ENCODE measurements around the gene SWAP70. TPM values are rescaled to one million over a fixed set of nuclear protein-coding genes. Genes with fewer than 3 reads are reported as not detected.
"Not testable (repeated sequence)": the region's sequence is repeated elsewhere in the genome, so short reads cannot be mapped to it uniquely, and the experiment has no call there.

The SWAP70 gene
- total RNA-seq, 1 experiment from 2014 or later: 19.9 TPM

DNA sequence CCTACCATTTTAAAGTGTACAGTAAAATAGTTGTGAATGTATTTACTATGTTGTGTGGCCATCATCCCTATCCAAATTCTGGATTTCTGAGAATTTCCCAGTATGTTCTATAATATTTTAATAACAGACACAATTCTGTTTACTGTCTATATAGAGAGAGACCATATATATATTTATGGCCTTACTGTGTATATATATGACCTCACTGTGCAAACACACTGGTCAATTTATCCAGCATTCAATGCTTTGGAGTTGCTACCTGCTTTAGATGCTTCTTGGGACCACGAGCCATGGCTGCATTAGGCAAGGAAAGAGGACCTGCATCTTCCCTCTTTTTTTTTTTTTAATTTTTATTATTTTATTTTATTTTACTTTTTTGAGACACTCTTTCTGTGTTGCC, 40.2 kb downstream of the SWAP70 start:
- Mint-ChIP-seq H3K27me3 (ENCODE audit: unreplicated experiment) (no peaks in the 10 kb centered on the region), H3K36me3 (ENCODE audit: insufficient read depth, unreplicated experiment) (no peaks in the 10 kb centered on the region), H3K4me1 (ENCODE audit: low read depth, unreplicated experiment) (peaks cover 11% of the 10 kb centered on the region), H3K9me3 (ENCODE audit: low read depth, unreplicated experiment) (peaks cover 4% of the 10 kb centered on the region), H3K4me3 (ENCODE audit: low read depth, unreplicated experiment) (no peak overlapping the region), H3K27ac (ENCODE audit: unreplicated experiment) (no peak overlapping the region)
- CTCF ChIA-PET: interaction anchor here (0.5 kb wide), 1 partner anchor 543 kb away, joined by 3 read pairs; no protein-coding TSS in a partner anchor
- TF ChIP-seq, protein P1, sequence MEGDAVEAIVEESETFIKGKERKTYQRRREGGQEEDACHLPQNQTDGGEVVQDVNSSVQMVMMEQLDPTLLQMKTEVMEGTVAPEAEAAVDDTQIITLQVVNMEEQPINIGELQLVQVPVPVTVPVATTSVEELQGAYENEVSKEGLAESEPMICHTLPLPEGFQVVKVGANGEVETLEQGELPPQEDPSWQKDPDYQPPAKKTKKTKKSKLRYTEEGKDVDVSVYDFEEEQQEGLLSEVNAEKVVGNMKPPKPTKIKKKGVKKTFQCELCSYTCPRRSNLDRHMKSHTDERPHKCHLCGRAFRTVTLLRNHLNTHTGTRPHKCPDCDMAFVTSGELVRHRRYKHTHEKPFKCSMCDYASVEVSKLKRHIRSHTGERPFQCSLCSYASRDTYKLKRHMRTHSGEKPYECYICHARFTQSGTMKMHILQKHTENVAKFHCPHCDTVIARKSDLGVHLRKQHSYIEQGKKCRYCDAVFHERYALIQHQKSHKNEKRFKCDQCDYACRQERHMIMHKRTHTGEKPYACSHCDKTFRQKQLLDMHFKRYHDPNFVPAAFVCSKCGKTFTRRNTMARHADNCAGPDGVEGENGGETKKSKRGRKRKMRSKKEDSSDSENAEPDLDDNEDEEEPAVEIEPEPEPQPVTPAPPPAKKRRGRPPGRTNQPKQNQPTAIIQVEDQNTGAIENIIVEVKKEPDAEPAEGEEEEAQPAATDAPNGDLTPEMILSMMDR (IDR thresholded peaks at IDR 0.05; ENCODE audit: unreplicated experiment): no peak
- intact Hi-C loops (cut with micrococcal nuclease; ENCODE audit: unreplicated experiment): no loop called here
- DNase-seq: no peak
- BruUV-seq (replicated peaks): no TSS peak

DNA sequence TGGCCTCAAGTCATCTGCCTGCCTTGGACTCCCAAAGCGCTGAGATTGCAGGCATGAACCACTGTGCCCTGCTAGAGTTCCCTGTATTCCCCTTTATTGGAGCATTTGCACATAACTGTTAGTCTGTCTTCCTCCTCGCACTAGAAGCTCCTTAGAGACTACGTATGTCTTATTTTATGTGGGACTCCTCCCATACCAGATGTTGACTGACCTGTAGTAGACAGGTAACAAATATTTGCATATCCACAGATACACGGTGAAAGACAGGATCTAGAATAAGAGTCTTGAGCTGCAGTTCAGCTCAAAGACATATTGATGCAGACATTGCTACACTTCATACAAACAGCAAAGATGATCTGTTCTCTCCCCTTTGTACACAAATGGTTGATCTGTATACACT, 40.7 kb downstream of the SWAP70 start:
- no peak overlapping the region for H3K4me3 Mint-ChIP-seq (ENCODE audit: low read depth, unreplicated experiment)
- BruUV-seq (replicated peaks): no TSS peak
- H3K4me1 Mint-ChIP-seq (ENCODE audit: low read depth, unreplicated experiment): peaks cover 11% of the 10 kb centered on the region
- H3K27me3 Mint-ChIP-seq (ENCODE audit: unreplicated experiment): no peaks in the 10 kb centered on the region
- H3K36me3 Mint-ChIP-seq (ENCODE audit: insufficient read depth, unreplicated experiment): no peaks in the 10 kb centered on the region
- no peak for DNase-seq
- CTCF ChIA-PET: interaction anchor here (0.5 kb wide), 1 partner anchor 543 kb away, joined by 3 read pairs; no protein-coding TSS in a partner anchor
- peaks cover 4% of the 10 kb centered on the region for H3K9me3 Mint-ChIP-seq (ENCODE audit: low read depth, unreplicated experiment)
- H3K27ac Mint-ChIP-seq (ENCODE audit: unreplicated experiment): no peak overlapping the region
- TF ChIP-seq, protein P1 (IDR thresholded peaks at IDR 0.05; ENCODE audit: unreplicated experiment): no peak
- intact Hi-C loops (cut with micrococcal nuclease; ENCODE audit: unreplicated experiment): no loop called here

DNA sequence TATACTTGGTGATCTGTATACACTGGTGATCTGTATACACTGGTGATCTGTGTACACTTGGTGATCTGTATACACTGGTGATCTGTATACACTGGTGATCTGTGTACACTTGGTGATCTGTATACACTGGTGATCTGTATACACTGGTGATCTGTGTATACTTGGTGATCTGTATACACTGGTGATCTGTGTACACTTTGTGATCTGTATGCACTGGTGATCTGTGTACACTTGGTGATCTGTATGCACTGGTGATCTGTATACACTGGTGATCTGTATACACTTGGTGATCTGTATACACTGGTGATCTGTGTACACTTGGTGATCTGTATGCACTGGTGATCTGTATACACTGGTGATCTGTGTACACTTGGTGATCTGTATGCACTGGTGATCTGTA, 41.5 kb downstream of the SWAP70 start:
- H3K4me1 Mint-ChIP-seq (ENCODE audit: low read depth, unreplicated experiment): peaks cover 11% of the 10 kb centered on the region
- H3K27me3 Mint-ChIP-seq (ENCODE audit: unreplicated experiment); CTCF ChIA-PET; H3K27ac Mint-ChIP-seq (ENCODE audit: unreplicated experiment); intact Hi-C loops (cut with micrococcal nuclease; ENCODE audit: unreplicated experiment); H3K4me3 Mint-ChIP-seq (ENCODE audit: low read depth, unreplicated experiment); BruUV-seq (replicated peaks); DNase-seq; H3K36me3 Mint-ChIP-seq (ENCODE audit: insufficient read depth, unreplicated experiment); H3K9me3 Mint-ChIP-seq (ENCODE audit: low read depth, unreplicated experiment): not testable (repeated sequence)

DNA sequence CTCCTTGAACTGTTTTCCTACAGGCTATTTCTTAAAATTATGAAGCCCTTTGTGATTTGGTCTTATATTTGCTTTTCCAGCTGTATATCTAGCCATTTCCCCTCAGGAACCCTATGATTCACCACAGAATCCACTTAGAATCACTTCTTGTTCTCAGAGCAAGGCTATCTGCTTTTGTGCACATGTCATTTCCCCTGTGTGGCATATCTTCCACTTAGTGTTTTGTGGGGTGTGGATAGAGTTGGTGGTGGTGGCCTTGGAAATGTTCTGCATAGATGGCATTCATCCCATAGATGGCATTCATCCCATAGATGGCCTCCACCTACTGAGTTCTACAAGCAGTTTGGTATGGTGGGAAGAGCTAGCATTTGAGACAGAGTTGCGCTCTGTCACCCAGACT, 44.7 kb downstream of the SWAP70 start:
- no peaks in the 10 kb centered on the region for H3K4me1 Mint-ChIP-seq (ENCODE audit: low read depth, unreplicated experiment)
- H3K27me3 Mint-ChIP-seq (ENCODE audit: unreplicated experiment): no peaks in the 10 kb centered on the region
- H3K4me3 Mint-ChIP-seq (ENCODE audit: low read depth, unreplicated experiment): no peak overlapping the region
- BruUV-seq (replicated peaks): no TSS peak
- no peaks in the 10 kb centered on the region for H3K36me3 Mint-ChIP-seq (ENCODE audit: insufficient read depth, unreplicated experiment)
- H3K27ac Mint-ChIP-seq (ENCODE audit: unreplicated experiment): no peak overlapping the region
- H3K9me3 Mint-ChIP-seq (ENCODE audit: low read depth, unreplicated experiment): peaks cover 4% of the 10 kb centered on the region
- TF ChIP-seq, protein P1 (IDR thresholded peaks at IDR 0.05; ENCODE audit: unreplicated experiment): no peak
- no peak for DNase-seq
- intact Hi-C loops (cut with micrococcal nuclease; ENCODE audit: unreplicated experiment): no loop called here
- CTCF ChIA-PET: no interaction called here

DNA sequence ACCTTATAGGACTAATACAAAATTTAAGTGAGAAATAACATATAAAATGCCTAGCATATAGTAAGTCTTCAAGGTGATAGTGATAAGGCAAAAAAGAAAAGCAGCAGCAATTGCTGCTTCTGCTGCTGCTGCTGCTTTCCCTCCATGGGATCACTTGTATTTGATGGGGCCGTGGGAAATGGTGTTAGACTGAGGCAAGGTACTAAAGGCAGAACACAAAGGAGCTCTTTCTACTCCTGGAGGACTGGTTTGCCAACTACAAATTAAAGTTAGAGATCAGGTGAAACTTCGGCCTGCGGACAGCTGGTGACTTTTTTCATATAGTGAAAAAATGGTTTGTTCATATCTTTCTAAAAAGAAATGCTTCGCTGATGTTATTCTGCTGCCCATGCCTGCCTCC, 46.3 kb downstream of the SWAP70 start:
- H3K9me3 Mint-ChIP-seq (ENCODE audit: low read depth, unreplicated experiment): peaks cover 2% of the 10 kb centered on the region
- no TSS peak for BruUV-seq (replicated peaks)
- H3K36me3 Mint-ChIP-seq (ENCODE audit: insufficient read depth, unreplicated experiment): no peaks in the 10 kb centered on the region
- H3K27ac Mint-ChIP-seq (ENCODE audit: unreplicated experiment): no peak overlapping the region
- intact Hi-C loops (cut with micrococcal nuclease; ENCODE audit: unreplicated experiment): no loop called here
- no peak overlapping the region for H3K4me3 Mint-ChIP-seq (ENCODE audit: low read depth, unreplicated experiment)
- TF ChIP-seq, protein P1 (IDR thresholded peaks at IDR 0.05; ENCODE audit: unreplicated experiment): no peak
- CTCF ChIA-PET: no interaction called here
- no peak for DNase-seq
- H3K4me1 Mint-ChIP-seq (ENCODE audit: low read depth, unreplicated experiment): no peaks in the 10 kb centered on the region
- H3K27me3 Mint-ChIP-seq (ENCODE audit: unreplicated experiment): no peaks in the 10 kb centered on the region
